Right renal cortex interstitium (tissue), 3 donors: ENCODE measurements around the gene LRRN3. TPM values are rescaled to one million over a fixed set of nuclear protein-coding genes. Genes with fewer than 3 reads are reported as not detected.
"Not testable (repeated sequence)": the region's sequence is repeated elsewhere in the genome, so short reads cannot be mapped to it uniquely, and the experiment has no call there.

ENCODE experiments used
- DNase-seq, 3 donors: peaks; one replicate each; pipeline ENCODE4 v3.0.0-alpha.2; 2013; ENCODE audit warnings: low read depth in 3 of 3, low spot score in 2 of 3
- polyA plus RNA-seq, 3 donors: library from polyadenylated mRNA; unstranded; fragments of 120-200 nt; gene quantifications; one replicate each; pipeline ENCODE4 v1.2.1, GENCODE V29; 2013; ENCODE audit not compliant: insufficient read length in 3 of 3

LRRN3 gene
- polyA plus RNA-seq = 1 to 10 TPM; 4.3 to 6.4 (median 5.2) TPM

DNA sequence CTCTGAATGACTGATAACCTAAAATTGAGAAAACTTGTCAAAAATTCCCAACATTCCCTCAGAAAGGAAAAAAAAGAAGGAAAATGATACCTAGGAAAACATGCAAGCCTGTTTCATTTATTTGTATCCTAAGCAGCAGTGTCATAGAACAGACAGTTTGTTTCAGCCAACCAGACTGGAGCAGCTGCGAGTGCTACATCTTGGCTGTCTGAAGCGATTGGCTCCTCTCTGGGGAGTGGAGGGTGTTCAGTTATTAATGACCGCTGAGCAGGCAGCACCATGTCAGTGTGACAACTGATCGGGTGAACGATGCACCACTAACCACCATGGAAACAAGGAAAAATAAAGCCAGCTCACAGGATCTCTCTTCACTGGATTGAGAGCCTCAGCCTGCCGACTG is at the start of gene LRRN3:
LRRN3 (plus strand) TSS at position 282 of the 400 bp plus-strand sequence. CDS start 31,646 bp downstream, outside the sequence.
- no peak for DNase-seq

DNA sequence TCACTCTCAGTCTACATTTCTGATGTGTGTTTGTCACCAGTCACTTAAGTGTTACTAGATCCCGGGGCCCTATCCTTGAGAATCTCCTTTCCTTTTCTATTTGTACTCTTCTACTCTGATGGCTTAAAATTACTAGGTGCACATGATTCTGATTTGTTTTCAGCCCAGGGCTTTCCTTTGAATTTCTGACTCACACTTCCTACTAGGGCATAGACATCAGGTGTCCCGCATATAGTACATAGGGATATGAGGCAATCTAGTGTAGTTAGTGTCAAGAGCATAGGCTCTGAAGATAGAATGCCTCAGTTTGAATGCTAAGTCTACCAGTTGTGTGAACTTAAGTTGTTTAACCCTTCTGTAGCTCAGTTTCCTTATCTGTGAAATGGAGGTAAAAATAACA is 49.4 kb upstream of the LRRN3 start:
- DNase-seq = no peak

DNA sequence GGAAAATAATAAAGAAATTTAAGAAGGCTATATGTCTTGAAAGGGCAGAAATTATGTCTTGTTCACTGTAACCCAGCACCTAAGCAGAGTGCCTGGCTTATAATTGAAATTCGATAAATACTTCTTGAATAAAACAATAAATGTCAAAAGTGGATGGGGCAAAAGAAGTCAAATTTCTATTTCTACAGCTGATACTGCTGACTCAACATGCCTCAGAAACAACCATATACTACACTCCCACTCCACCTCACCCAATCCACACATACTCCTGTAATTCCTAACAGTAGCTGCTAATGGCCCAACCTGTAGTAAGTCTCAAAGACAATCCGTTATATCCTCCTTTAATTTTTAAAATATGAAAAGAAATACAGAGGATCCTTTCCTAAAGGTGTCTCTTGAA is 48.1 kb upstream of the LRRN3 start:
- no peak for DNase-seq

DNA sequence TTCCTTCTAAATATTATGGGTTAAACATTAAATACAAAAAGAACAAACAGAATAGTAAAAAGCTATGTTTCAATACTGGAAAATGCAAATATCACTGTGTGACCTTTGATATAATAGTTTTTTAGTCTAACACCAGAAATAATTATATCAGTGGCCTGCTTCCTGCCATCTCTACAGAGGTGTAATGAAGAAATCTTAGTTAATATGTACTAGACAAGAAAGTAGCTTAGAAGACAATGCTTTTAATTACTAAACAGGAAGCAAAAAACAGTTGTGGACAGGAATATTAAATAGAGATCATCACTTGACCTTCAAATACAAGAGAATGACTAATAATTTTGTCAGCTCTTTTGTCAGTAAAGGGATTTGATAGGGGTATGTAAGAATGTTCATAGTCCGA is 47.4 kb upstream of the LRRN3 start:
- no peak for DNase-seq

DNA sequence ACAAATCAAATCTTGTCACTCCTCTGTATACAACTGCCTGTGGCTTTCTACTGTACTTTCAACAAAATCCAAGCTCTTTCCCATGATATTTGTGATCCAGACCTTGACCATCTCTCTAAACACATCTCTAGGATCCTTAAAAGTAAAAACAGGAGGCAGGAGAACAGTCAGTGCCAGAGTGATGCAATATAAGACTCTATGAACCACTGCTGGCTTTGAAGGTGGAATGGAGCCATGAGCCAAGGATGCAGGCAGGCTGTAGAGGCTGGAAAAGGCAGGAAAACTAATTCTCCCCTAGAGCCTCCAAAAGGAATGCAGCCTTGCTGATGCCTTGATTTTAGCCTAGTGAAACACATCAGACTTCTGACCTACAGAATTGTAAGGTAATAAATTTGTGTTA is 45.5 kb upstream of the LRRN3 start:
- no peak for DNase-seq

DNA sequence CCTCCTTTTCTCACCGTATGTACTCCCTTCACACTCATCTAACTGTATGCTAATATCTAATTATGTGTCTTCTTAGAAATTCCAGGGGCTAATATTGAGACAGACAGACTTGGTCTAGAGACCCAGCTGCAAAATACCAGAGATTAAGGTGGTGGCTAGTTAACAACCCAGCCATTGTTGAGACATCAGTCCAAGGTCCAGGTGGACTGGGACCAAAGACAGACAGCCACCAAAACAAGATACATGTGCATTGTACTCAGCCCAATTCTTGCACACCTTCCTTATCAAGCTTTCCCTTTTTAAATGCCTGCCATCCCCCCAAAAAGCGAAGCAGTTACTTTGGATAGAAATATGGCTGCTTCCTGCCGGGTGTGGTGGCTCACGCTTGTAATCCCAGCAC is 43.3 kb upstream of the LRRN3 start:
- DNase-seq = no peak

DNA sequence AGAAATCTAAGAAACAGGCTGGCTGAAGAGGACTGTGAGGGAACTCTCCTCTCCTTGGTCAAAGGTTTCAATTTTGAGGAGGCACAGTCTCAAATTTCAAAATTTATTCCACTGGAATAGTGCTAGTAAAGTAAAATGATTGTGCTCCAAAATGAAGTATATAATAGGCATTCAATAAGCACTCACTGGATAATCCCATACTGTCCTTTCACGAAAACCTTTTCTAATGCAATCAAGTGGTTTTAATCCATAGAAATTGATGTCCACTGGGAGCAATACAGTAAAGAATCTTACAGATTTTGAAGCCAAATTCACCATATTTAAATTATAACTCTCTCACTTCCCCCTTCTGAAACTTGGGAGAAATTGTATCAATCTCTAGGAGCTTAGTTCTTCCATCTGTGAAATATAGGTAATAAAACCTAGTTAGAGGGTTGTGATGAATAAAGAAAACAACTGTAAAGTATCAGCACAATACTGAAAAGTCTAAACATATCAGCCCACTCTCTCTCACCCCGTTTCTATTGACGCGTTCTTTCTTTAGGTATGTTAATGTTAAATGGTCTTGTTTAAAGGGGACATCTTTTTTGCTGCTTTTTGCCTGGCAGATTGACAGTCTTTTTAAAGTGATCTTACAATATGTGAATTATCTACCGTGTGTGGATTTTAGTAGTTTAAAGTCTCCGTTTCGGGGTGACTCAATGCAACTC is 40.8 kb upstream of the LRRN3 start:
- DNase-seq = no peak

DNA sequence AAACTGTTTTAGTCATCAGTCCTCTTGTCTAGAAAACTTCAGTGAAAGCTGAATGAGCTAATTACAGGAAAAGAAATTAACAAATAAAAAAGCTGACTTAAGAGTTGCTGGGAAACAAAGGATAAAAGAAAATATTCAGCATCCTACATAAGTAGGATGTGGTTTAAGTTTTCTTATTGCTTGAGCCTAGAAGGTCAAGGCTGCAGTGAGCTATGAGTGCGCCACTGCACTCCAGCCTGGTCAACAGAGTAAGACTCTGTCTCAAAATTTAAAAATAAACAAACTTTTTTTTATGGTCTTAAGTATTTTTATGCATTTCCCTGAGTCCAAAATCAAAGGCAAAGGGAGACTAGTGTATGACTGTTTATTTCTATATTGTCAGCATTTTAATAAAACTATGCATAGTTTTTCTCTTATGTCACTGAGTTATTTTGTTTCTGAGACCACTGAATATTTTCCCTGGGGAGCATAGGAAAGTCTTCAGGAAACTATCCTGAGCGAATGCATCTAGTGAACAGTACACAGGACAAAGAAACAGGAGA is 40.0 kb upstream of the LRRN3 start:
- DNase-seq = no peak

DNA sequence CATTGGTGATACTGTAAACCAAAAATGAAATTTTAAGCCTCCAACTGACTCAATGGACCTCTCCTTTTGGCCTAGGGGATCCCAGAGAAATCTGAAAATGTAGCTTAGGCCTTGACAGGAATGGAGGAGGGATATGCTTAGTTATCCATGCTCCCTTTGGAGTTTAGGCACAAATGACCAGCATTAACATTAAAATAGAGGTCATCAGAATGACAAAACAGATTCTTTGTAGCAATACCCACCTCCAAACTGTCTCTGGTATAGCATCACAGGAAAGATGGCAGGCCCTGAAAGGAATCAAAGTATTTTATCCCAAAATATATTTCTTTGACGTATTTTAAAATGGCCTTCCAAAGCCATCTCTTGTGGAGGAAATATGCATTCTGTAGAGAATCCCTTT is 39.1 kb upstream of the LRRN3 start:
- no peak for DNase-seq

DNA sequence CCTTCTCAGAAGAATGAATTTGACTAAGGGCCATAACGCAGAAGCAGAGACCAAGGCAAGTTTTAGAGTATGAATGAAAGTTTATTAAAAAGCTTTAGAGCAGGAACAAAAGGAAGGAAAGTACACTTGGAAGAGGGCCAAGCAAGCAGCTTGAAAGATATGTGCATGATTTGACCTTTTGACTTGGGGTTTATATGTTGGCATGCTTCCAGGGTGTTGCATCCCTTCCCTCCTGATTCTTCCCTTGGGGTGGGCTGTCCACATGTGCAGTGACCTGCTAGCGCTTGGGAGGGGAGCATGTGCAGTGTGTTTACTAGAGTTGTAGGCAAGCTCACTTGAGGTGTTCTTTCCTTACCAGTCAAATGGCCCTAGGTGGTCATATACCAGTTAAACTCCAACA is 37.9 kb upstream of the LRRN3 start:
- DNase-seq = no peak

DNA sequence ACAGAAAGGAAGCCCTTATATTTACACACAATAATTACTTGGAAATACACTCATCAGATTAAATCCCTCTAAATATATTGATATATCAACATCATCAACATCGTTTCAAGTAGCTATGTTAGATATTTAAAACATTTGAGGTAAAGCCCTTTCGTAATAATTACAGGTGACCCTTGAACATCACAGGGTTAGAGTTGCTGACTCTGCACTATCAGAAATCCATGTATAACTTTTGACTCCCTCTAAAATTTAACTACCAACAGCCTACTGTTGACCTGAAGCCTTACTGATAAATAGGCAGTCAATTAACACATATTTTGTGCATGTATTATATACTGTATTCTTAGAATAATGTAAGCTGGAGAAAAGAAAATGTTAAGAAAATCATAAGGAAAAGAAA is 34.6 kb upstream of the LRRN3 start:
- DNase-seq = no peak

DNA sequence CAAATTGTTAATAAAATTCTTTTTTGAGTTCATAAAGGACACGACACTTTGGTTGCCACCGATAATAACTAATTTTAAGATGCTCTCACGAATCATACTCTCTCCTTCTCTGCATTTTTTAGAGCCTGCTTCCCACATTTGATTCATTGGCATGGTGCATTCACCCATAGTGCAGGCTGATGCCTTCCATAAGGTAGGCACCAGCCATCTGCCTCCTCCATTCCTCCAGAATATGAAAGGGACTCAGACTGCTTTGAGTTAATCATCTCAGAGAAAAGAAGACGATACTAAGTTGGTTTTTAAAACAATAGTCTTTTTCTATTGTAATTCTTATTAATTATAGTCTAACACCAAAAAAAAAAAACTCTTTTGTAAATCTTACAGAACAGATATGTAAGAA is 33.9 kb upstream of the LRRN3 start:
- DNase-seq = no peak

DNA sequence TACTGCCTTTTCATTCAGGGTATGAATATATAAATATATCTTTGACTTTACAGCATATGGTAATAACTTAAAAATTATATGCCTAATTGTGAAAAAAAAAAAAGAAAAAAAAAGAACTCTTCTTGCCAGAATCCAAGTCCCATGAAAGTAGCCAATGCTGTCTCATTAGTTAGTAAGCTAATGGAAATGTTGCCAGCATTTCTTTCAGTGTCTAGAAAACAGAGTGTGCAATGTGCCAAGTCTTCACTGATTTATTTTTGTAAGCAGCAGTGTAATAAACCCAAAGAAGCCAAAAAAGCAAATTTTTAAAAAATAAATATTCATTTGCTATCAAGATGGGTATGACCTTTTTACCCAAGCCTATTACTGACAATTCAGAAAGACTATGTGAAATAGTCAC is 31.1 kb upstream of the LRRN3 start:
- DNase-seq = no peak

DNA sequence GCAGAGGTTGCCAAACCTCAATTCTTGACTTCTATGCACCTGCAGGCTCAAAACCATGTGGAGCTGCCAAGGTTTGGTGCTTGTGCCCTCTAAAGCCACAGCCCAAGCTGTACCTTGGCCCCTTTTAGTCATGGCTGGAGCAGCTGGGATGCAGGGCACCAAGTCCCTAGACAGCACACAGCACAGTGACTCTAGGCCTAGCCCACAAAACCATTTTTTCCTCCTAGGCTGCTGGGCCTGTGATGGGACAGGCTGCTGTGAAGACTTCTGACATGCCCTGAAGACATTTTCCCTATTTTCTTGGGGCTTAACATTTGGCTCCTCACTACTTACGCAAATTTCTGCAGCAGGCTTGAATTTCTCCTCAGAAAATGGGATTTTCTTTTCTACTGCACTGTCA is 27.8 kb upstream of the LRRN3 start:
- DNase-seq = no peak

DNA sequence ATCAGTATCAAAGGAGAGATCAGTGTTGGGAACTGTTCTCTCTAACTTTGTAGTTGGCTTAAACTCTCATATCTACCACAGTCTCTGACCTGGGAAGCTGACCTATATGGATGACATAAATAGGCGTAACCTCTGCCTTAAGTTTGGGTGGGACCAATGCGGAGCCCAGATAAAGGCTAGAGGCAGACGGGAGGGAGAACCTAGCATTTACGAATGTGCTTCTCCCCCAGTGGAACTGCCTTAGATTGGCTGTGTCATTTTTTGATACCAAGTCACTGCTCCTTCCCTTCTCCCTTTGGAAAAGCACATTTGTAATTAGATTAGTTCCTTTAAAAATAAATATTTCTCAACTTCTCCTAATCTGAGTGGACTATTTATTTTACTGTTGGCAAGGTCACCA is 23.7 kb upstream of the LRRN3 start:
- no peak for DNase-seq

DNA sequence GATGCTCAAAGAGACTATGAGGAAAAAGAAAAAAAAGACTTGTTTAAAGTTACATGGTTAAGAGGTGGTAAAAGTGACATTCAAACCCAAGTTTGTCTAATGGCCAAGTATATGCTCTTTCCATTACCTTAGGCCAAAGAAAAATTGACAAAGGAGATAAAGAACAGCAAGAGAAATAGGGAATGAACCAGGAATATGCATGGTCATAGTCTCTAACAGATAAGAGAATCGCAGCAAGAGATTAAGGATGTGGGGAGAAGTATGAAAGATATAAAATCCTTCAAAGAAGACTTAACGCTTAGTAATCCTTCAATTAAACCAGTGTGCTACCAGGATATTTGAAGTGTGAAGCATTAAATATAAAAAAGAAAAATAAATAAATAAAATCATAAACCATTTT is 23.2 kb upstream of the LRRN3 start:
- no peak for DNase-seq

DNA sequence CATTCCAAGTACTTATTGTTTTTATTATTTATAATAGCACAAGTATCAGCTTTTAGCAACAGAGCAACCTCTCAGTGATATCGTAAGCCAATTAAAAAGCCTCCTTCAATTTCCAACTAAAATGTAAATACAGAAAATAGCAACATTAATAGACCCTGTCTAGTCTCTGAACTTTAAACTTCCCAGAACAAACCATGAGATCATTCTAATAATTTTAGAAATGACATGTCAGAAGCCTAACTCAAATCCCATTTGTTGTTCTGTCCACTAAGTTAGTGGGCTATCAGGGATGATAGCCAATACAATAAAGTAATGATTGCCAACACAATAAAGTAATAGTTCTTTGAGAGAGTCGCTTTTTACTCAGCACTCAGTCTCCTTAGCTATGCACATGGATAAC is 22.3 kb upstream of the LRRN3 start:
- no peak for DNase-seq

DNA sequence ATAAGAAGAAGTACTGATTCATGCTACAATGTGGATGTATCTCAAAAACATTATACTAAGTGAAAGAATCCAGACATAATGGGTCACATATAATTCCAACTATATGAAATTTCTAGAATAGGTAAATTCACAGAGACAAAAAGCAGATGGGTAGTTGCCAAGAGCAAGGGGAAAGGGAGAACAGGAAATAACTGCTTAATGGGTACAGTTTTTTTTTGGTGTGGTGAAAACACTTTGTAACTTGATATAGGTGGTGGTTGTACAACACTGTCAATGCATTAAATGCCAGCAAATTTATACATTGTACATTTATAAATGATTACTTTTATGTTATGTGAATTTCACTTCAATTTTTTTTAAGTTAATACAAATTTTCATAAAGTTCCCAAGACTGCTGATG is 19.4 kb upstream of the LRRN3 start:
- DNase-seq = no peak

DNA sequence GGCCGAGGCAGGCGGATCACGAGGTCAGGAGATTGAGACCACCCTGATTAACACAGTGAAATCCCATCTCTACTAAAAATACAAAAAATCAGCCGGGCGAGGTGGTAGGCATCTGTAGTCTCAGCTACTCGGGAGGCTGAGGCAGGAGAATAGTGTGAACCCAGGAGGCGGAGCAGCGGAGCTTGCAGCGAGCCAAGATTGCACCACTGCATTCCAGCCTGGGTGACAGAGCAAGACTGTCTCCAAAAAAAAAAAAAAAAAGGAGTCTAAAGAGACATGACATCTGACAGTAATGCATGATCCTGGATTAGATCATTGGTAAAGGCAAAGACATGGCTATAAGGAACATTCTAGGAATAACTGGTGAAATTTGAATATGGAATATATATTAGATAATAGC is 18.3 kb upstream of the LRRN3 start:
- not testable (repeated sequence) for DNase-seq

DNA sequence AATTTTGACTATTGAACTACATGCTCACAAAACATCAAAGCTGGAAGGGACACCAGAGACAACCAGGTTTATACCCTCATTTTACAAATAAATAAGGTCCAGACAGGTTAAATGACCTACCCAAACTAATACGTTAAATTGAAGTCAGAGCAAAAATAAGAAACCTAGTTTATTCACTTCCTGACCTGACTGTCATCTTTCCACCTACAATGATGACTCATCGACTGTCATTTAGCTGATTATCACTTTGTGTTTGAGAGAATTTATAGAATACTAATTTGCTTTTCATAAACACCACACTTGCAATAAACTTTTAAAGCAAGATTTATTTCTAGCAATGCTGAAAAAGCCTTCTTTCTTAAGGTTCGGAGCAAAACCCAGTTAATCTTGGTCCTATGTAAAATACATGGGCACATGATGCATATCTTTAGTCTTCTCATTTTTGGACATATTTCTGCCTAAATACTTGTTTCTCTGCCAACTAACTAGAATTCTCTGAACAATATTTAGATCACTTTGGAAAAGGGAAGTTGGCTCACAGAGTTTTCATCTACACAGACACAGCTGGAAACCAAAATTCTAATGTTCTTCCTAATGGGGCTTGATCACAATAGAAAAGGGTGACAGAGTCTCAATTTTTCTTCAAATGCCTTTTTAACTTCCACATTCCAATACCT is 16.7 kb upstream of the LRRN3 start:
- no peak for DNase-seq

DNA sequence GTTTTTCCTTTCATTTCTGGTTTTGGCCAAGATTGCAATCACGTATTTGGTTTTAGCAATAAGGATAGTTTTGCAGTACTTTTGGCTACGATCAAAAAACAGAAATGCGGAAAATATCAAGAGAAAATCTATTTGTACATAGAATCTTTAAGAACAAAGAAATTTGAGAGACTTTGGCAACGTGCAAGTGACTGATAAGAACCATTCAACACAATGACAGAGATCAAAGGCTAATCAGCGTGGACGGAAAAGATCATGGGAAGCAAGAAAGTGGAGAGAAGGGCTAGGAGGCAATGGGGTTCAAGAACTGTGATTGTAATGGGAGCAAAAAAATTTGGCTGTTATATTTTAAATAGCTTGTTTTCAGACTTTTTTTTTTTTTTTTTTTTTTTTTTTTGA is 16.2 kb upstream of the LRRN3 start:
- DNase-seq = no peak

DNA sequence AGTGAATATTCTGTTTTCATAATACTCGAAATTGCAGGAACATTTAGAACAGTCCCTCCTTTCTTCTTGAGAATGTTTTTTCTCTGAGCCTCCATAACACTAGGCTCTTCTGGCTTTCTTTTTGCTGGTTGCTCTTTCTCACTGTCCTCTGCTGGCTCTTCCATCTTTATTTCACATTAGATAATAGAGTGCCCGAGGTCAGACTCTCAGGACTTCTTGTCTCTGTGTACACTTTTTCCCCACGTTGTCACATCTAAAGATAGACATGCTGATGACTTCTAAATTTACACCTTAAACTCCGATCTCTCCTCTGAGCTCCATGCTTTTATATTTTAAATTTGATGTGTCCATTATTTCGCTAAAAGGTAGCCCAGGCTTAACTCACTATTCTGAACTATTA is 15.4 kb upstream of the LRRN3 start:
- DNase-seq = no peak
